Esophagus muscularis mucosa (tissue), 3 donors: ENCODE results near the gene DHRS9.

ENCODE experiments used
- CTCF ChIP-seq, 3 experiments: fragments of 200-600 bp in 2 of 3; fragments of 450-650 bp in 1 of 3; sonication (generic) in 2 of 3; IDR thresholded peaks; one replicate each; pipeline ENCODE4 v1.5.1; 2017 to 2019; ENCODE audit warnings: antibody characterized with exemption in 3 of 3, mild to moderate bottlenecking in 2 of 3, moderate library complexity in 1 of 3
- POLR2A ChIP-seq: fragments of 450-650 bp; IDR thresholded peaks from one replicate; pipeline ENCODE4 v1.6.1; 2017; ENCODE audit warnings: antibody characterized with exemption, moderate library complexity, mild to moderate bottlenecking, low read depth
- POLR2AphosphoS5 ChIP-seq, 2 donors: sonication (generic); formaldehyde crosslinking; IDR thresholded peaks; one replicate each; pipeline ENCODE4 v1.6.1; 2017; ENCODE audit warnings: antibody characterized with exemption in 2 of 2

DNA sequence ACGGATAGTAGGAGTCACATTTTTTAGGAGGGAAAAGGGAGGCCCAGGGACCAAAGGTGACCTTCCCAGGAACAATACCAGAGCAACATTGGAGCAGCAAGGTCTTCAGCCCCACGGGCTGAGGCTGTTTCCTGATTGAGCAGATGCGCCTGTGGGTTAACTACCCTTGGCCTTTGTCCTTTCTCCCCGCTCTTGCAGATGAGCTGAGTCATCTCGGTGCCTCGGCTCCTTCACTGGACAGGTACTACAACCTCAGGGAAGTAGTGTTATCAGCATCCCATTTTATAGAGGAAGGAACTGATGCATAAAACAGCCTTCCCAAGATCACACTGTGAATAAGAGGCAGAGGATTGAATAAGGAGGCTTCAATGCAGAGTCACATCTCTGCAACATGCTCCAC lies 43.5 kb downstream of the DHRS9 start:
- TF ChIP-seq POLR2A (no peak), POLR2AphosphoS5 (IDR thresholded peaks at IDR 0.05) (no peak), CTCF (IDR thresholded peaks at IDR 0.05) (no peak)
